Erythroblast (primary cell): Measurements from ENCODE around the gene EYS.

Experiments used
- GATA1 ChIP-seq: IDR thresholded peaks from 2 replicates; pipeline ENCODE4 v1.6.1; 2011; ENCODE audit warnings: low read depth, mild to moderate bottlenecking, control low read depth, low read length, moderate library complexity
- POLR2A ChIP-seq: IDR thresholded peaks from 2 replicates; pipeline ENCODE4 v1.6.1; 2011; ENCODE audit warnings: mild to moderate bottlenecking, low read length

DNA sequence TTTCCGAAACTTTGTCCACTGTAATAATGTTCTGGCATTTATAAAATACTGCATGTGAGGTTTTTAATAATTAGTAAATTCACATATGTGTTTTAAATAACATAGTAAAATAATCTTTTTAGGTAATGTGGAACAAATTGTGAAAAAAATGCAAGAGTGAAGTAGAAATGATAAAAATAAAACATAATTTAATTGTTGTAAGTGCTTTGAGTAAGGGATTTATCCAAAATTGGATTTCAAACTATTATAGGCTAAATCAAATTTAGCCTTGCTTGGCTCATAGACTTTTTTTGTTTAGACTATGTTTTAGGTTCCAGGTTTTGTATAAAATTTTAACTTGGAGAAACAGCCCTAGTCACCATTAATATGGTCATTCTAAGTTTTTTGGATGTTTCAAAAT lies 1041.9 kb downstream of the EYS start:
- TF ChIP-seq POLR2A (no peak), GATA1 (no peak)
